Endodermal cell (in vitro differentiated cells): ENCODE data around the gene IHH. TPM values are rescaled to one million over a fixed set of nuclear protein-coding genes. Genes with fewer than 3 reads are reported as not detected.

Experiments used
- DNase-seq: peaks from one replicate; pipeline ENCODE4 v3.0.0-alpha.2; 2017
- H3K27ac ChIP-seq: 2 replicates; pipeline ENCODE4 v1.5.1; 2013; ENCODE audit warnings: mild to moderate bottlenecking, low read depth, low read length, moderate library complexity
- H3K27me3 ChIP-seq: 2 replicates; pipeline ENCODE4 v1.6.1; 2013; ENCODE audit warnings: mild to moderate bottlenecking, low read length, moderate library complexity; ENCODE audit not compliant: insufficient read depth, control insufficient read depth, poor library complexity, severe bottlenecking
- H3K36me3 ChIP-seq: 2 replicates; pipeline ENCODE4 v1.7.0; 2013; ENCODE audit warnings: mild to moderate bottlenecking, low read length, moderate library complexity; ENCODE audit not compliant: control insufficient read depth, insufficient read depth
- H3K4me1 ChIP-seq: one replicate; pipeline ENCODE4 v1.7.0; 2013; ENCODE audit warnings: low read length; ENCODE audit not compliant: control insufficient read depth, insufficient read depth
- H3K4me3 ChIP-seq: 2 replicates; pipeline ENCODE4 v1.5.1; 2013; ENCODE audit warnings: mild to moderate bottlenecking, low read length, moderate library complexity
- H3K9ac ChIP-seq: 2 replicates; pipeline ENCODE4 v1.6.1; 2013; ENCODE audit warnings: mild to moderate bottlenecking, low read length, moderate library complexity; ENCODE audit not compliant: poor library complexity, severe bottlenecking; ENCODE audit errors: extremely low read depth
- H3K9me3 ChIP-seq: 2 replicates; pipeline ENCODE4 v1.6.1; 2013; ENCODE audit warnings: mild to moderate bottlenecking, low read length, moderate library complexity; ENCODE audit not compliant: control insufficient read depth
- H3K27ac Mint-ChIP-seq: 2 replicates; pipeline ENCODE4 v1.8.0; 2020; ENCODE audit warnings: mixed read lengths
- H3K27me3 Mint-ChIP-seq: 2 replicates; pipeline ENCODE4 v1.8.0; 2021; ENCODE audit warnings: mild to moderate bottlenecking, mixed read lengths; ENCODE audit not compliant: insufficient read depth
- H3K36me3 Mint-ChIP-seq: 2 replicates; pipeline ENCODE4 v1.8.0; 2020; ENCODE audit warnings: low read depth, mixed read lengths
- H3K4me1 Mint-ChIP-seq: 2 replicates; pipeline ENCODE4 v1.8.0; 2020; ENCODE audit warnings: mixed read lengths
- H3K4me3 Mint-ChIP-seq: 2 replicates; pipeline ENCODE4 v1.8.0; 2020; ENCODE audit warnings: mild to moderate bottlenecking, moderate library complexity, mixed read lengths
- H3K9me3 Mint-ChIP-seq: 2 replicates; pipeline ENCODE4 v1.8.0; 2020; ENCODE audit warnings: mild to moderate bottlenecking, mixed read lengths
- WGBS, 2 experiments: methylation state at CpG; one replicate each; pipeline versions ENCODE4 v1.1.5 to v1.1.7; 2013; ENCODE audit warnings: missing lambda C conversion rate in 2 of 2, mixed read lengths in 1 of 2; ENCODE audit not compliant: insufficient coverage in 1 of 2, insufficient read length in 1 of 2; 5-methylcytosine and 5-hydroxymethylcytosine counted together
- total RNA-seq, 2 donors: library from RNA; stranded (reverse); fragmentation: NEBNext Ultra II Directional in 1 of 2; extraction: Animal tissue kit (Norgen Biotek cat#: 25700) in 1 of 2; gene quantifications; 2 replicates in 1 of 2; 3 replicates in 1 of 2; pipeline ENCODE4 v1.2.1, GENCODE V29; 2021
- TF ChIP-seq, protein P1 (sequence below): fragments of 200-600 bp; sonication (generic); conservative IDR thresholded peaks from 2 replicates; pipeline ENCODE4 v1.5.0; 2021; ENCODE audit warnings: antibody characterized with exemption, mild to moderate bottlenecking

Gene IHH
- total RNA-seq, 2 donors from 2014 or later, result 2.1 to 10.3 TPM

DNA sequence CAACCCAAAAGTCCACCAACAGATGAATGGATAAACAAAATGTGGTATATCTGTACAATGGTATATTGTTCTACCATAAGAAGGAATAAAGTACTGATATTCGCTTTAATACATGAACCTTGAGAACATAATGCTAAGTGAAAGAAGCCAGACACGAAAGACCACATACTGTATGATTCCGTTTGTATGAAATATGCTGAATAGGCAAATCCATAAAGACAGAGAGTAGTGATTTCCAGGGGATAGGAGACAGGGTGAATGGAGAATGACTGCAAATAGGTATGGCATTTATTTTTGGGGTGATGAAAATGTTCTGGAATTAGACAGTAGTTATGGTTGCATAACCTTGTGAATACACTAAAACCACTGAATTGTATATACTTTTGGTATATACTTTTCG is 28.6 kb upstream of the IHH start:
- peaks cover 3% of the 10 kb centered on the region for H3K9me3 Mint-ChIP-seq
- H3K4me3 Mint-ChIP-seq, result no peak overlapping the region
- WGBS, 2 experiments, result 93 to 94% methylated on average over 3 of the region's 4 CpGs
- peaks cover 16% of the 10 kb centered on the region for H3K36me3 Mint-ChIP-seq
- DNase-seq, result no peak
- H3K27ac Mint-ChIP-seq, result no peak overlapping the region
- Histone ChIP-seq H3K4me1 (peaks cover 3% of the 10 kb centered on the region), H3K4me3 (no peak overlapping the region), H3K27me3 (no peaks in the 10 kb centered on the region), H3K9ac (no peak overlapping the region), H3K27ac (no peak overlapping the region), H3K36me3 (no peaks in the 10 kb centered on the region), H3K9me3 (no peaks in the 10 kb centered on the region)
- no peaks in the 10 kb centered on the region for H3K27me3 Mint-ChIP-seq
- peaks cover 20% of the 10 kb centered on the region for H3K4me1 Mint-ChIP-seq
- TF ChIP-seq, protein P1, sequence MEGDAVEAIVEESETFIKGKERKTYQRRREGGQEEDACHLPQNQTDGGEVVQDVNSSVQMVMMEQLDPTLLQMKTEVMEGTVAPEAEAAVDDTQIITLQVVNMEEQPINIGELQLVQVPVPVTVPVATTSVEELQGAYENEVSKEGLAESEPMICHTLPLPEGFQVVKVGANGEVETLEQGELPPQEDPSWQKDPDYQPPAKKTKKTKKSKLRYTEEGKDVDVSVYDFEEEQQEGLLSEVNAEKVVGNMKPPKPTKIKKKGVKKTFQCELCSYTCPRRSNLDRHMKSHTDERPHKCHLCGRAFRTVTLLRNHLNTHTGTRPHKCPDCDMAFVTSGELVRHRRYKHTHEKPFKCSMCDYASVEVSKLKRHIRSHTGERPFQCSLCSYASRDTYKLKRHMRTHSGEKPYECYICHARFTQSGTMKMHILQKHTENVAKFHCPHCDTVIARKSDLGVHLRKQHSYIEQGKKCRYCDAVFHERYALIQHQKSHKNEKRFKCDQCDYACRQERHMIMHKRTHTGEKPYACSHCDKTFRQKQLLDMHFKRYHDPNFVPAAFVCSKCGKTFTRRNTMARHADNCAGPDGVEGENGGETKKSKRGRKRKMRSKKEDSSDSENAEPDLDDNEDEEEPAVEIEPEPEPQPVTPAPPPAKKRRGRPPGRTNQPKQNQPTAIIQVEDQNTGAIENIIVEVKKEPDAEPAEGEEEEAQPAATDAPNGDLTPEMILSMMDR, result no peak

DNA sequence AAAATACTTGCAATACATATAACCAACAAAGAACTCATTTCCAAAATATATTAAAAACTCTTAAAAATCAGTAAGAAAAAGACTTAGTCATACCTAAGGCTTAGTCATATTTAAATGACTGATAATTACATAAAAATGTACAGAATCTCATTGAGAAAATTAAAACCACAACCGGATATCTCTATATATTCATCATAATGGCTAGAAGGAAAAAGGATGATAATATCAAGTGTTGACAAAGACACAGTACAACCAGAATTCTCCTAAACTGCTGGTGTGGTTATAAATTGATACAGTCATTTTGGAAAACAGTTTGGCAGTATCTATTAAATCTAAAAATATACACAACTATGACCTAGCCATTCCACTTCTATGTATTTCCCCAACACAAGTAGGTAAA is 27.1 kb upstream of the IHH start:
- Histone ChIP-seq H3K27ac (no peak overlapping the region), H3K9me3 (no peaks in the 10 kb centered on the region), H3K9ac (no peak overlapping the region), H3K27me3 (no peaks in the 10 kb centered on the region), H3K36me3 (no peaks in the 10 kb centered on the region), H3K4me3 (no peak overlapping the region), H3K4me1 (peaks cover 3% of the 10 kb centered on the region)
- H3K9me3 Mint-ChIP-seq, result peaks cover 3% of the 10 kb centered on the region
- no peaks in the 10 kb centered on the region for H3K27me3 Mint-ChIP-seq
- H3K4me3 Mint-ChIP-seq, result no peak overlapping the region
- no peak overlapping the region for H3K27ac Mint-ChIP-seq
- DNase-seq, result no peak
- H3K4me1 Mint-ChIP-seq, result peaks cover 22% of the 10 kb centered on the region
- WGBS, 2 experiments, result no CpG with 5 or more reads among the region's 1 CpG
- TF ChIP-seq, protein P1, result no peak
- peaks cover 16% of the 10 kb centered on the region for H3K36me3 Mint-ChIP-seq

DNA sequence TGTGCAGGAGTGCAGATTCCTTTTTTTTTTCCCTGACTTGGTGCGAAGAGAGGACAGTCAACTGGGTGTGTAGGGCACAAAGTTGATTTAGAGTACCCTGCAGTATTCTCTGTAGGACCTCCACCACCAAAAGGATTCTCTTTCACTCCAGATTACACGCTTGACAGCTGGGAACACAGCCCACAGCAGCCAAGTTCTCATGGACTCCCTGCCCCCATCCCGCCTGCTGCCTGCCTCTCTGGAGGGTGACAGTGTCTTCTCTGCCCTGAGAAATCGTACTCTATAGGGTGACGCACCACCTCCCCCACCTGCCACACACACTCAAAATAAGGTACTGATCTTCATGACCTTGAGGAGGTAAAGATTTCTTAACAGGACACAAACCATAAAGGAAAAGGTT is 26.6 kb upstream of the IHH start:
- Mint-ChIP-seq H3K27me3 (no peaks in the 10 kb centered on the region), H3K4me3 (no peak overlapping the region), H3K36me3 (peaks cover 16% of the 10 kb centered on the region), H3K27ac (no peak overlapping the region), H3K4me1 (peaks cover 21% of the 10 kb centered on the region), H3K9me3 (peaks cover 3% of the 10 kb centered on the region)
- Histone ChIP-seq H3K36me3 (no peaks in the 10 kb centered on the region), H3K4me1 (peaks cover 3% of the 10 kb centered on the region), H3K9ac (no peak overlapping the region), H3K27me3 (no peaks in the 10 kb centered on the region), H3K4me3 (no peak overlapping the region), H3K9me3 (no peaks in the 10 kb centered on the region), H3K27ac (peak overlapping the region; percentile 51)
- no peak for DNase-seq
- TF ChIP-seq, protein P1, result no peak
- 84% methylated on average over 5 of the region's 5 CpGs; no CpG with 5 or more reads in 1 of the 2 experiments for whole genome bisulfite sequencing, 2 experiments
